ENCODE data around the gene NRXN2. TPM values are rescaled to one million over a fixed set of nuclear protein-coding genes. Genes with fewer than 3 reads are reported as not detected.

Gene NRXN2
- not detected in 2 replicates for total RNA-seq

GRCh38 chr11:64723117-64723906 lies at the start of gene NRXN2:
Gene NRXN2, minus strand, starts transcription at chr11:64723197. Its CDS starts 9,498 bp downstream, at chr11:64713699.

GRCh38 chr11:64759722-64760719 lies 37.0 kb upstream of the NRXN2 start, which contains the start of gene PYGM:
Gene PYGM, minus strand, starts transcription at chr11:64759974. Its CDS starts 76 bp downstream, at chr11:64759898.

GRCh38 chr11:64743591-64744543 lies 20.9 kb upstream of the NRXN2 start, which contains the start of gene RASGRP2:
Gene RASGRP2, minus strand, starts transcription at chr11:64744142. Its CDS starts 1,276 bp downstream, at chr11:64742866.

GRCh38 chr11:64590763-64591221 lies 132.2 kb downstream of the NRXN2 start, which contains the start of gene SLC22A12:
Gene SLC22A12, plus strand, starts transcription at chr11:64591220. Its CDS starts 337 bp downstream, at chr11:64591557.

Other genes with a start within 250 kb of the NRXN2 start
- under 0.01 TPM in 1 of 2 replicates, not detected in the other for gene SLC22A11, start 167.3 kb downstream of the NRXN2 start, total RNA-seq
- gene SLC22A12, start 132.0 kb downstream of the NRXN2 start, total RNA-seq = not detected in 2 replicates
- gene RASGRP2, start 20.9 kb upstream of the NRXN2 start, total RNA-seq = not detected in 2 replicates
- 0.34 and 0.50 TPM in 2 replicates for gene PYGM, start 36.8 kb upstream of the NRXN2 start, total RNA-seq
- gene SF1, start 55.3 kb upstream of the NRXN2 start, total RNA-seq = 64.3 and 191 TPM in 2 replicates
- gene MAP4K2, start 80.0 kb upstream of the NRXN2 start, total RNA-seq = 7.5 and 14.8 TPM in 2 replicates
- 10.9 and 24.8 TPM in 2 replicates for gene MEN1, start 87.4 kb upstream of the NRXN2 start, total RNA-seq
- 7.5 and 35.9 TPM in 2 replicates for gene CDC42BPG, start 121.5 kb upstream of the NRXN2 start, total RNA-seq
- gene EHD1, start 155.4 kb upstream of the NRXN2 start, total RNA-seq = 34.2 and 92.9 TPM in 2 replicates
- 6.2 and 15.4 TPM in 2 replicates for gene ATG2A, start 194.0 kb upstream of the NRXN2 start, total RNA-seq
- gene PPP2R5B, start 201.5 kb upstream of the NRXN2 start, total RNA-seq = 16.4 and 19.4 TPM in 2 replicates
- gene GPHA2, start 212.7 kb upstream of the NRXN2 start, total RNA-seq = not detected in 2 replicates
- not detected in 2 replicates for gene MAJIN, start 248.9 kb upstream of the NRXN2 start, total RNA-seq

Data from nasal cavity respiratory epithelium epithelial cell of viscerocranial mucosa (primary cell).